HL-60 (cell line): ENCODE measurements around the gene GRK5.

ENCODE experiments used
- DNase-seq, 2 experiments: peaks; one replicate each; pipeline ENCODE4 v3.0.0-alpha.2; 2010 to 2020; ENCODE audit warnings: low read depth in 1 of 2, low spot score in 1 of 2
- H3K27ac ChIP-seq: fragments of 250-450 bp; sonication (Bioruptor Pico); replicated peaks from 2 replicates; pipeline ENCODE4 v1.5.1; 2020; ENCODE audit warnings: mild to moderate bottlenecking, moderate library complexity
- H3K27me3 ChIP-seq: fragments of 250-450 bp; sonication (Bioruptor Pico); 2 replicates; pipeline ENCODE4 v1.5.1; 2021; ENCODE audit warnings: mild to moderate bottlenecking, moderate library complexity; ENCODE audit not compliant: insufficient read depth, poor library complexity, severe bottlenecking
- H3K4me3 ChIP-seq: replicated peaks from 2 replicates; pipeline ENCODE4 v1.5.1; 2011; ENCODE audit warnings: mild to moderate bottlenecking, control low read depth, low read length; ENCODE audit not compliant: insufficient read depth
- CTCF ChIP-seq: IDR thresholded peaks from one replicate; pipeline ENCODE4 v1.5.1; 2011; ENCODE audit warnings: low read length, control low read depth, inconsistent platforms; ENCODE audit not compliant: insufficient read depth
- GABPA ChIP-seq: IDR thresholded peaks from 2 replicates; pipeline ENCODE4 v1.6.1; 2012; ENCODE audit warnings: low read depth
- POLR2AphosphoS5 ChIP-seq: IDR thresholded peaks from 2 replicates; pipeline ENCODE4 v1.6.1; 2012; ENCODE audit warnings: low read depth
- REST ChIP-seq: IDR thresholded peaks from 2 replicates; pipeline ENCODE4 v1.6.1; 2012; ENCODE audit warnings: low read depth; ENCODE audit not compliant: insufficient replicate concordance
- SPI1 ChIP-seq: IDR thresholded peaks from 2 replicates; pipeline ENCODE4 v1.6.1; 2012; ENCODE audit warnings: low read depth, mild to moderate bottlenecking, borderline replicate concordance

Gene GRK5

GRCh38 chr10:119427263-119427864 lies 220.0 kb downstream of the GRK5 start:
- Histone ChIP-seq H3K27ac (no peak overlapping the region), H3K4me3 (no peak overlapping the region), H3K27me3 (no peaks in the 10 kb centered on the region)
- no peak for DNase-seq
- no peak for TF ChIP-seq POLR2AphosphoS5
- TF ChIP-seq SPI1, result no peak
- no peak for TF ChIP-seq CTCF
- no peak for TF ChIP-seq REST
- no peak for TF ChIP-seq GABPA

GRCh38 chr10:119428789-119429188 lies 221.4 kb downstream of the GRK5 start:
- no peak for TF ChIP-seq CTCF
- no peak for TF ChIP-seq GABPA
- TF ChIP-seq REST, result no peak
- TF ChIP-seq SPI1, result no peak
- no peak for TF ChIP-seq POLR2AphosphoS5
- no peak for DNase-seq
- Histone ChIP-seq H3K4me3 (no peak overlapping the region), H3K27me3 (no peaks in the 10 kb centered on the region), H3K27ac (no peak overlapping the region)

GRCh38 chr10:119429771-119430170 lies 222.4 kb downstream of the GRK5 start:
- no peak for DNase-seq
- TF ChIP-seq GABPA, result no peak
- no peak for TF ChIP-seq SPI1
- no peak for TF ChIP-seq CTCF
- no peak for TF ChIP-seq REST
- TF ChIP-seq POLR2AphosphoS5, result no peak
- no peak overlapping the region for H3K4me3 ChIP-seq
- H3K27me3 ChIP-seq, result no peaks in the 10 kb centered on the region
- H3K27ac ChIP-seq, result no peak overlapping the region
